Coronary artery (tissue), 2 donors: Measurements from ENCODE around the gene KCNV2.

Experiments used
- DNase-seq: peaks from one replicate; pipeline ENCODE4 v3.0.0-alpha.2; 2017; ENCODE audit warnings: low spot score
- H3K27ac ChIP-seq, 2 donors: fragments of 200-600 bp; sonication (generic); one replicate each; pipeline ENCODE4 v1.5.1; 2016 to 2019
- H3K4me3 ChIP-seq: fragments of 200-600 bp; sonication (generic); 2 replicates; pipeline ENCODE4 v1.5.1; 2016; ENCODE audit warnings: mild to moderate bottlenecking, moderate library complexity
- TF ChIP-seq, protein P1 (sequence below): fragments of 200-600 bp; sonication (generic); IDR thresholded peaks from one replicate; pipeline ENCODE4 v1.5.1; 2019; ENCODE audit warnings: antibody characterized with exemption

Gene KCNV2

DNA sequence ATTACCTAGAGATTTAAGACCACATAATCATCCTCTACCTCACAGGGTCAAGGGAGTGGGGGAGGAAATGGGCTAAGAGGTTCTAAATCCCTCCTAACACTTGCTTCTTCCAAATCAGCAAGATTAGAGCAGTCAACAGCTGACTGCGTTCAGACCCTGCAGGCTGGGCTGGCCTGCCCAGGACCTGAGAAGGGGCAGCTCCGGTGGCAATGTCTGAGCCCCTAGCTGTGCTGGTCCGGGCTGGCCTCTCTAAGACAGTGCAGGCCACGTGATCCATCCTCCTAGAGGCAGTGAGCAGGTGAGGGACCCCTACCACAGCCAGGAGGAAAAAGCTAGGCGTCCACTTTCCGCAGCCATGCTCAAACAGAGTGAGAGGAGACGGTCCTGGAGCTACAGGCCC is at the start of gene KCNV2:
KCNV2 (plus strand) TSS at position 126 of the 400 bp plus-strand sequence; CDS start at position 356, 230 bp downstream.
- no peak within 1 kb of the TSS for H3K27ac ChIP-seq
- TF ChIP-seq, protein P1, sequence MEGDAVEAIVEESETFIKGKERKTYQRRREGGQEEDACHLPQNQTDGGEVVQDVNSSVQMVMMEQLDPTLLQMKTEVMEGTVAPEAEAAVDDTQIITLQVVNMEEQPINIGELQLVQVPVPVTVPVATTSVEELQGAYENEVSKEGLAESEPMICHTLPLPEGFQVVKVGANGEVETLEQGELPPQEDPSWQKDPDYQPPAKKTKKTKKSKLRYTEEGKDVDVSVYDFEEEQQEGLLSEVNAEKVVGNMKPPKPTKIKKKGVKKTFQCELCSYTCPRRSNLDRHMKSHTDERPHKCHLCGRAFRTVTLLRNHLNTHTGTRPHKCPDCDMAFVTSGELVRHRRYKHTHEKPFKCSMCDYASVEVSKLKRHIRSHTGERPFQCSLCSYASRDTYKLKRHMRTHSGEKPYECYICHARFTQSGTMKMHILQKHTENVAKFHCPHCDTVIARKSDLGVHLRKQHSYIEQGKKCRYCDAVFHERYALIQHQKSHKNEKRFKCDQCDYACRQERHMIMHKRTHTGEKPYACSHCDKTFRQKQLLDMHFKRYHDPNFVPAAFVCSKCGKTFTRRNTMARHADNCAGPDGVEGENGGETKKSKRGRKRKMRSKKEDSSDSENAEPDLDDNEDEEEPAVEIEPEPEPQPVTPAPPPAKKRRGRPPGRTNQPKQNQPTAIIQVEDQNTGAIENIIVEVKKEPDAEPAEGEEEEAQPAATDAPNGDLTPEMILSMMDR, result no peak
- H3K4me3 ChIP-seq, result no peak within 1 kb of the TSS
- no peak for DNase-seq

DNA sequence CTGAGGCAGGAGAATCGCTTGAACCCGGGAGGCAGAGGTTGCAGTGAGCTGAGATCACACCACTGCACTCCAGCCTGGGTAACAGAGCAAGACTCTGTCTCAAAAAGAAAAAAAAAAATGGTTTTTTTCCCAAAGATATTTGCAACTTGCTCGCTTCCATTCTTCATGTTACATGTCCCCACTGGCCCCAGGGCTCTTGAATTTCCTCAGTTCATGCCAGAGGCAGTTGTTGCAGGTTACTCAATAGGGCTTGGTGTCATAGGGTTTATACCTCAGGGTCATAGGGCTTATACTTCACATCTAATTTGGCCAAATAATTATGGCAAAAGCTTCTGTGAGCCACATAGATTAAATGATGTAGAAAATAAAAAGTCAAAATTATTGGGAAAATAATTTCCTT is 44.1 kb upstream of the KCNV2 start:
- TF ChIP-seq, protein P1, result no peak
- Histone ChIP-seq H3K27ac (no peak overlapping the region), H3K4me3 (no peak overlapping the region)
- no peak for DNase-seq

DNA sequence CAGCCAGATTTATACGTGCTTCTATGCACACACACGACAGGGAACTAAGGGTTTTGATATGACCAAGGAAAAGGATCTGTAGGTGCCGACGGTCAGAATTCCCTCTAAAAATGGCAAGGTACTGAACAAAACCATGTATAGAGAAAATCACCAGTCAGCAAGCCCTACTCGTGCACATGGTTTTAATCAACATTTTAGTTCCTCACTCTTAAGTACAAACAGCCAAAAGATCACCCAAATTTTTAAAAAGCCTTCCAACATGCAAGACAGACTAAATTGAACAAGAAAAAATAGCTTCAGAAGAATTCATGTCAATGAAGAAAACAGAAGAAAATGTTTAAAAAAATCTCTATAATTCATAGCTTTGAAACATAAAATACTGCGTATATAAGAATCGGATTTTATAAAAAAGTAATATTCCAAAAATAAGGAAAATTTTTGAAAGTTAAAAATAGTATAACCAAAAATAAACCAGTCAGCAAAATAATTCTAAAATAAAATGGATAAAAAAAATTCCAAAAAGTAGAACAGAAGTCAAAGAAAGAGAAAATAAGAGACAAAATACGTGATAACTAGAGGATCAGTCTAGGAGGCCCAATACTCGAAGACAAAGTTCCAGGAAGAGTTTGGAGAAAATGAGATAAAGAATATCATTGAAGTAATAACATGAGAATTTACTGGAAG is 43.0 kb upstream of the KCNV2 start:
- Histone ChIP-seq H3K27ac (no peak overlapping the region), H3K4me3 (no peak overlapping the region)
- TF ChIP-seq, protein P1, result no peak
- DNase-seq, result no peak

DNA sequence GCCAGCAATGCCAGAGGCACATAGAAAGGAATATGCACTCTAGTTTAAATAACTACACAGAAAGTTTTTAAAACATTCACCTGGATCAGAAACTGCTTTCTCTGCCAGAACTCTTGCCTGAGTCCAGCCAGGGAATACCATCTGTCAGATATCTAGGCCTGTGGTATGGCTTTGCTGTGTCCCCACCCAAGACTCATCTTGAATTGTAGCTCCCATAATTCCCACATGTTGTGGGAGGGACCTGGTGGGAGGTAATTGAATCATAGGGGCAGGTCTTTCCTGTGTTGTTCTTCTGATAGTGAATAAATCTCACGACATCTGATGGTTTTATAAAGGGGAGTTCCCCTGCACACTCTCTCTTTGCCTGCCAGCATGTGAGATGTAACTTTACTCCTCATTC is 41.5 kb upstream of the KCNV2 start:
- TF ChIP-seq, protein P1, result no peak
- no peak for DNase-seq
- Histone ChIP-seq H3K4me3 (no peak overlapping the region), H3K27ac (no peak overlapping the region)

DNA sequence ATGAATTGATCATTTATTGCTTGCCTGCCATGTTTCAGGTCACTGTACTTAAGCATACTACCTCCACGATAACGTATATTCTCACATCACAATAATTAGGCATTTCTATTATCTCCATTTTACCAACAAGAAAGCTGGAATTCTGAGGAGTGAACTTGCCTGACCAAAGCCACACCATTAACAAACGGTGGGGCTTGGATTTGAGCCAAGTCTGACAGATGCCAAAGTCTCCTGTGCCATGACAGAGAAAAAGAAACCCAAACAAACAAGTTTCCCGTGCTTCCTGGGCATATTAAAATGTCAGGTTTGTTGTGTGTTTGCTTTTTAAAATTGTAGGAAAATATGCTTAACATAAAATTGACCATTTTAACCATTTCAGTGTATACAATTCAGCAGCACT is 40.8 kb upstream of the KCNV2 start:
- Histone ChIP-seq H3K4me3 (no peak overlapping the region), H3K27ac (no peak overlapping the region)
- TF ChIP-seq, protein P1, result no peak
- DNase-seq, result no peak

DNA sequence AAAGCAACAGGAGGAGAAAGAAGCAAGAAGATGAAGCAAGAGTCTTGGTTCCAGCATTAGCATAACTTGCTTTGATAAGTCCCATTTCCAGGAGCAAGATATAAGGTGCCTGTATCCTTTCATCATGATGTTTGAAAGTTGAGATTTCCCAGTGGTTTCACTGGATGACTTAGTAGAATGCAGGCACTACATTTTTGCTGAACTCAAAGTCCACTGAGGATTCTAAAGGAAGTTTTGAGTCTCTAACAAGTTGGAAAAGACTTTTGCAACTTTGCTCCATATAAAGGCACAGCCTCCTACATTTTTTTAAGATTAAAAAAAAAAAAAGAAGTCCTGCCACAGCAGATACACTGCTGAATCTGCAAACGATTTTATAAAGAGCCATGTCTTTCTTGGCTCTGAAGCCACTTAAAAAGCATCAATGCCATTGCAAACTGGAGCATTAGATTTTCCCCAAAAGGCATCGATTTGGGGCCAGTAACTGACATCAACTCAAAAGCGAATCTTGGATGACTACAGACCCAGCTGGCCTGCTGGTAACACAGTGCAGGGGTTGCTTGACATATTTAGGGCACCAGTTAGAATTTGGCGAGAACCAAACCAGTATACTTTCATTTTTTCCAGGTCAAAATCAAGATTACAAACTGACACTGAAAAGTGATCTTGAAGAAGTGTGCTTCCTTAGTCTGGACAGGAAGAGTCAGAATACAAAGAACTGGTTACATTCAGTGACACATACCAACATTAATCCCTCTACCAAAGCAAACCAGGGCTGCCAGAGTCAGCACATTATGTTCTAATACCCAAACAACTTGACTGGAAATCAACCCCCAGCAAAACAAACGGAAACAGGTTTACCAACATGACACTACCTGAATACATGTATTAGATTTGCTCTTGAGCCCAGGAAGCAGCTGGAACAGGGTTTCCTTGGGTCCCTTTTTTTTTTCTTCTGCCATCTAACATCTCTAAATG is 39.1 kb upstream of the KCNV2 start:
- DNase-seq, result no peak
- TF ChIP-seq, protein P1, result no peak
- Histone ChIP-seq H3K4me3 (no peak overlapping the region), H3K27ac (no peak overlapping the region)
